A549 treated with GW870086 at 1 μM for 4 hours (cell line): Measurements from ENCODE around the gene C16orf90. TPM values are rescaled to one million over a fixed set of nuclear protein-coding genes. Genes with fewer than 3 reads are reported as not detected.

Experiments
- total RNA-seq: library from RNA; stranded (reverse); fragments of 200-300 nt; extraction: Qiagen RNA extraction; gene quantifications from 5 replicates; pipeline ENCODE4 v1.2.3, GENCODE V29; 2022; ENCODE audit warnings: low read depth

C16orf90 gene
- not detected in 5 replicates for total RNA-seq

GRCh38 chr16:3495176-3495575, at the start of gene C16orf90:
Gene C16orf90, minus strand, starts transcription at chr16:3495489. Its CDS starts 68 bp downstream, at chr16:3495421.

Other genes with a start within 250 kb of the C16orf90 start
- gene MEFV, start 238.9 kb downstream of the C16orf90 start, total RNA-seq, result 0.16 TPM in 1 of 5 replicates, not detected in the others
- 34.5 to 40.6 TPM (median 38.5 TPM) in 5 replicates for gene ZNF263, start 212.0 kb downstream of the C16orf90 start, total RNA-seq
- gene TIGD7, start 190.1 kb downstream of the C16orf90 start, total RNA-seq, result 0.73 to 1.7 TPM (median 1.2 TPM) in 5 replicates
- gene ZNF75A, start 190.0 kb downstream of the C16orf90 start, total RNA-seq, result 9.1 to 11.4 TPM (median 10.3 TPM) in 5 replicates
- not detected in 5 replicates for gene OR2C1, start 139.6 kb downstream of the C16orf90 start, total RNA-seq
- 12.3 to 18.3 TPM (median 16.1 TPM) in 5 replicates for gene ZSCAN32, start 94.5 kb downstream of the C16orf90 start, total RNA-seq
- gene ZNF174, start 94.3 kb downstream of the C16orf90 start, total RNA-seq, result 11.8 to 13.9 TPM (median 13.3 TPM) in 5 replicates
- 0.90 to 1.3 TPM (median 0.96 TPM) in 5 replicates for gene ZNF597, start 52.0 kb downstream of the C16orf90 start, total RNA-seq
- gene NAA60, start 51.8 kb downstream of the C16orf90 start, total RNA-seq, result 43.4 to 54.2 TPM (median 51.8 TPM) in 5 replicates
- 16.6 to 21.5 TPM (median 18.3 TPM) in 5 replicates for gene CLUAP1, start 5.5 kb upstream of the C16orf90 start, total RNA-seq
- 0.03 to 0.15 TPM in 2 of 5 replicates, not detected in the others for gene NLRC3, start 81.9 kb upstream of the C16orf90 start, total RNA-seq
- 3.7 to 5.7 TPM (median 4.6 TPM) in 5 replicates for gene SLX4, start 116.1 kb upstream of the C16orf90 start, total RNA-seq
- 1.9 to 4.3 TPM (median 3.7 TPM) in 5 replicates for gene DNASE1, start 159.2 kb upstream of the C16orf90 start, total RNA-seq
- gene TRAP1, start 222.0 kb upstream of the C16orf90 start, total RNA-seq, result 112 to 143 TPM (median 139 TPM) in 5 replicates